ENCODE data around the gene MTARC1.

- TF ChIP-seq POLR2AphosphoS5 (IDR thresholded peaks at IDR 0.05): no peak
- TF ChIP-seq, protein P1, sequence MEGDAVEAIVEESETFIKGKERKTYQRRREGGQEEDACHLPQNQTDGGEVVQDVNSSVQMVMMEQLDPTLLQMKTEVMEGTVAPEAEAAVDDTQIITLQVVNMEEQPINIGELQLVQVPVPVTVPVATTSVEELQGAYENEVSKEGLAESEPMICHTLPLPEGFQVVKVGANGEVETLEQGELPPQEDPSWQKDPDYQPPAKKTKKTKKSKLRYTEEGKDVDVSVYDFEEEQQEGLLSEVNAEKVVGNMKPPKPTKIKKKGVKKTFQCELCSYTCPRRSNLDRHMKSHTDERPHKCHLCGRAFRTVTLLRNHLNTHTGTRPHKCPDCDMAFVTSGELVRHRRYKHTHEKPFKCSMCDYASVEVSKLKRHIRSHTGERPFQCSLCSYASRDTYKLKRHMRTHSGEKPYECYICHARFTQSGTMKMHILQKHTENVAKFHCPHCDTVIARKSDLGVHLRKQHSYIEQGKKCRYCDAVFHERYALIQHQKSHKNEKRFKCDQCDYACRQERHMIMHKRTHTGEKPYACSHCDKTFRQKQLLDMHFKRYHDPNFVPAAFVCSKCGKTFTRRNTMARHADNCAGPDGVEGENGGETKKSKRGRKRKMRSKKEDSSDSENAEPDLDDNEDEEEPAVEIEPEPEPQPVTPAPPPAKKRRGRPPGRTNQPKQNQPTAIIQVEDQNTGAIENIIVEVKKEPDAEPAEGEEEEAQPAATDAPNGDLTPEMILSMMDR (IDR thresholded peaks at IDR 0.05): peak; percentile 80 to 88 (median 84)
Observed at GRCh38 chr1:220810179-220810653, 23.5 kb downstream of the MTARC1 start.
